Measurements from ENCODE around the gene MMP15.

- TF ChIP-seq POLR2A (IDR thresholded peaks at IDR 0.05; ENCODE audit: low read length) = no peak
- TF ChIP-seq GATA1 (IDR thresholded peaks at IDR 0.05; ENCODE audit: low read depth, low read length) = no peak
Observed at GRCh38 chr16:58038219-58038641, 12.7 kb downstream of the MMP15 start.
